Upper lobe of left lung (tissue), 4 donors: ENCODE results near the gene SLC5A8.

Experiments
- EP300 ChIP-seq, 4 donors: sonication (generic); formaldehyde crosslinking; IDR thresholded peaks; one replicate each; pipeline ENCODE4 v1.5.1; 2017; ENCODE audit warnings: antibody characterized with exemption in 4 of 4, control low read depth in 2 of 4
- POLR2A ChIP-seq, 4 donors: fragments of 450-650 bp; IDR thresholded peaks; one replicate each; pipeline ENCODE4 v1.5.1; 2016 to 2017; ENCODE audit warnings: antibody characterized with exemption in 4 of 4, mild to moderate bottlenecking in 2 of 4
- POLR2AphosphoS5 ChIP-seq, 2 donors: sonication (generic); formaldehyde crosslinking; IDR thresholded peaks; one replicate each; pipeline ENCODE4 v1.5.1; 2017; ENCODE audit warnings: antibody characterized with exemption in 2 of 2
- TF ChIP-seq, protein P1 (sequence below), 6 experiments: fragments of 450-650 bp in 4 of 6; fragments of 200-600 bp in 2 of 6; sonication (generic) in 2 of 6; IDR thresholded peaks; one replicate each; pipeline ENCODE4 v1.5.1; 2016 to 2019; ENCODE audit warnings: antibody characterized with exemption in 6 of 6

DNA sequence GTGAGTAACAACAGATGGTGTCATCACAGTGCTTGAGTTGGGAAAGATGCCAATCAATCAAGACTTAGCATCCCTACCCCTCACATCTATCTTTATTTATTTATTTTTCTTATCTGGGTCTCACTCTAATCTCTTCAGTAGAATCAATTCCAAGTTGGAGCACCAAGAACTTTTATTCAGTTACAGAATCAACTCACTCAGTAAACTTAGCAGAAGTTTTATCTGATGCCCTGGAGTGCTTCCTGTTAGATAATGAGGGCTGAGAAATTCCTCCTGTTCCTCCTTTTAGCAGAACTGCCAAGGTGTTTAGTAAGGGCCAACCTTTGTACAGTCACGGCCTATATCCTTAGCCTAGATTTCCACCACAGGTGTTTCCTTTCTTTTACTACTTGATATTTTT lies 11.3 kb upstream of the SLC5A8 start:
- TF ChIP-seq, protein P1, sequence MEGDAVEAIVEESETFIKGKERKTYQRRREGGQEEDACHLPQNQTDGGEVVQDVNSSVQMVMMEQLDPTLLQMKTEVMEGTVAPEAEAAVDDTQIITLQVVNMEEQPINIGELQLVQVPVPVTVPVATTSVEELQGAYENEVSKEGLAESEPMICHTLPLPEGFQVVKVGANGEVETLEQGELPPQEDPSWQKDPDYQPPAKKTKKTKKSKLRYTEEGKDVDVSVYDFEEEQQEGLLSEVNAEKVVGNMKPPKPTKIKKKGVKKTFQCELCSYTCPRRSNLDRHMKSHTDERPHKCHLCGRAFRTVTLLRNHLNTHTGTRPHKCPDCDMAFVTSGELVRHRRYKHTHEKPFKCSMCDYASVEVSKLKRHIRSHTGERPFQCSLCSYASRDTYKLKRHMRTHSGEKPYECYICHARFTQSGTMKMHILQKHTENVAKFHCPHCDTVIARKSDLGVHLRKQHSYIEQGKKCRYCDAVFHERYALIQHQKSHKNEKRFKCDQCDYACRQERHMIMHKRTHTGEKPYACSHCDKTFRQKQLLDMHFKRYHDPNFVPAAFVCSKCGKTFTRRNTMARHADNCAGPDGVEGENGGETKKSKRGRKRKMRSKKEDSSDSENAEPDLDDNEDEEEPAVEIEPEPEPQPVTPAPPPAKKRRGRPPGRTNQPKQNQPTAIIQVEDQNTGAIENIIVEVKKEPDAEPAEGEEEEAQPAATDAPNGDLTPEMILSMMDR (IDR thresholded peaks at IDR 0.05): no peak
- TF ChIP-seq EP300 (IDR thresholded peaks at IDR 0.05) (no peak), POLR2AphosphoS5 (IDR thresholded peaks at IDR 0.05) (no peak), POLR2A (IDR thresholded peaks at IDR 0.05) (no peak)
